Measurements from ENCODE around the gene MRGPRX2.
A peak's percentile ranks its signal among the peaks of the same experiment; 100 is the strongest.

GRCh38 chr11:19013181-19013857, 47.2 kb downstream of the MRGPRX2 start:
- peak; percentile 41 for TF ChIP-seq CTCF (conservative IDR thresholded peaks at IDR 0.05)
- no peak for TF ChIP-seq ZFX (IDR thresholded peaks at IDR 0.05)
